Activated CD8-positive, alpha-beta T cell treated with anti-CD3 and anti-CD28 coated beads for 36 hours (primary cell): ENCODE data around the gene PEAK1. TPM values are rescaled to one million over a fixed set of nuclear protein-coding genes. Genes with fewer than 3 reads are reported as not detected.
A peak's percentile ranks its signal among the peaks of the same experiment; 100 is the strongest.

Experiments
- ATAC-seq: fragments of 200-7000 bp; cut with Tn5 transposase; one replicate; pipeline ENCODE4 v1.10.0; 2021; ENCODE audit warnings: mild to moderate bottlenecking, moderate library complexity
- CTCF ChIA-PET: fragments of 350-600 bp; sonication (Branson Sonifier 250); formaldehyde crosslinking; loops from one replicate; lab custom pipeline; 2021; ENCODE audit warnings: antibody characterized with exemption; lab: Charles Lee
- POLR2A ChIA-PET: fragments of 350-600 bp; sonication (Branson Sonifier 250); formaldehyde crosslinking; loops from one replicate; lab custom pipeline; 2021; ENCODE audit warnings: antibody characterized with exemption; lab: Charles Lee
- DNase-seq: peaks from one replicate; pipeline ENCODE4 v3.0.0-alpha.2; 2020
- H3K27ac Mint-ChIP-seq: one replicate; pipeline ENCODE4 v1.8.0; 2021; ENCODE audit warnings: mild to moderate bottlenecking, mixed read lengths
- H3K27me3 Mint-ChIP-seq: one replicate; pipeline ENCODE4 v1.8.0; 2021; ENCODE audit warnings: mixed read lengths
- H3K36me3 Mint-ChIP-seq: one replicate; pipeline ENCODE4 v1.8.0; 2021; ENCODE audit warnings: low read depth, mixed read lengths
- H3K4me1 Mint-ChIP-seq: one replicate; pipeline ENCODE4 v1.8.0; 2021; ENCODE audit warnings: low read depth, mixed read lengths
- H3K4me3 Mint-ChIP-seq: one replicate; pipeline ENCODE4 v1.8.0; 2021; ENCODE audit warnings: mild to moderate bottlenecking, moderate library complexity, mixed read lengths
- H3K9me3 Mint-ChIP-seq: one replicate; pipeline ENCODE4 v1.8.0; 2021; ENCODE audit warnings: mixed read lengths
- CTCF ChIP-seq: fragments of 200-600 bp; IDR thresholded peaks from one replicate; pipeline ENCODE4 v1.8.0; 2022; ENCODE audit warnings: antibody characterized with exemption, mild to moderate bottlenecking
- intact Hi-C: fragments of 100-400 bp; cut with micrococcal nuclease; formaldehyde crosslinking; loops from one replicate; pipeline ENCODE4 v1.10.0; 2022
- total RNA-seq, 2 experiments: library from RNA; stranded (reverse); gene quantifications; one replicate each; pipeline ENCODE4 v1.2.3, GENCODE V29; 2021

The PEAK1 gene
- total RNA-seq, 2 experiments from 2014 or later: 32.1 to 36.1 TPM

GRCh38 chr15:77461486-77461885, 41.6 kb upstream of the PEAK1 start:
- H3K9me3 Mint-ChIP-seq: no peaks in the 10 kb centered on the region
- POLR2A ChIA-PET: no interaction called here
- CTCF ChIA-PET: no interaction called here

GRCh38 chr15:77459031-77459430, 39.1 kb upstream of the PEAK1 start:
- TF ChIP-seq CTCF: no peak
- DNase-seq (no peak), ATAC-seq (no peak)
- Mint-ChIP-seq H3K4me3 (no peak overlapping the region), H3K4me1 (peaks cover 30% of the 10 kb centered on the region), H3K27ac (no peak overlapping the region), H3K9me3 (no peaks in the 10 kb centered on the region), H3K36me3 (peaks cover 14% of the 10 kb centered on the region), H3K27me3 (no peaks in the 10 kb centered on the region)
- POLR2A ChIA-PET: interaction anchor here (0.5 kb wide), 1 partner anchor 35 kb away, joined by 3 read pairs; no protein-coding TSS in a partner anchor
- intact Hi-C loops: no loop called here
- CTCF ChIA-PET: interaction anchor here (0.6 to 1.5 kb wide), 2 partner anchors 20 to 38 kb away, joined by 3 to 4 read pairs; no protein-coding TSS in a partner anchor

More at GRCh38 chr15:77461486-77461885, 41.6 kb upstream of the PEAK1 start:
- peaks cover 16% of the 10 kb centered on the region for H3K4me1 Mint-ChIP-seq
- ATAC-seq: no peak
- no peak overlapping the region for H3K4me3 Mint-ChIP-seq
- peaks cover 16% of the 10 kb centered on the region for H3K36me3 Mint-ChIP-seq
- H3K27me3 Mint-ChIP-seq: no peaks in the 10 kb centered on the region
- TF ChIP-seq CTCF: no peak
- H3K27ac Mint-ChIP-seq: no peak overlapping the region
- intact Hi-C loops: no loop called here
- no peak for DNase-seq

GRCh38 chr15:77457905-77458265, 38.0 kb upstream of the PEAK1 start:
- Mint-ChIP-seq H3K27ac (no peak overlapping the region), H3K9me3 (no peaks in the 10 kb centered on the region), H3K4me3 (no peak overlapping the region), H3K4me1 (peaks cover 30% of the 10 kb centered on the region), H3K36me3 (peaks cover 14% of the 10 kb centered on the region), H3K27me3 (no peaks in the 10 kb centered on the region)
- CTCF ChIA-PET: interaction anchor here (0.9 to 1.5 kb wide), 3 partner anchors 27 to 85 kb away, joined by 3 to 4 read pairs (median 4); no protein-coding TSS in a partner anchor
- intact Hi-C loops: no loop called here
- no peak for DNase-seq
- POLR2A ChIA-PET: no interaction called here
- TF ChIP-seq CTCF: no peak
- ATAC-seq: no peak

GRCh38 chr15:77457191-77457904, 37.4 kb upstream of the PEAK1 start:
- peaks cover 14% of the 10 kb centered on the region for H3K36me3 Mint-ChIP-seq
- H3K4me1 Mint-ChIP-seq: peaks cover 30% of the 10 kb centered on the region
- no peaks in the 10 kb centered on the region for H3K9me3 Mint-ChIP-seq
- no peaks in the 10 kb centered on the region for H3K27me3 Mint-ChIP-seq
- TF ChIP-seq CTCF: no peak
- no peak for DNase-seq
- H3K4me3 Mint-ChIP-seq: no peak overlapping the region
- CTCF ChIA-PET: interaction anchor here (0.9 kb wide), 1 partner anchor 26 kb away, joined by 3 read pairs; no protein-coding TSS in a partner anchor
- peak; percentile 37 for ATAC-seq
- intact Hi-C loops: no loop called here
- POLR2A ChIA-PET: no interaction called here
- H3K27ac Mint-ChIP-seq: peak overlapping the region; percentile 1

GRCh38 chr15:77456746-77457145, 36.8 kb upstream of the PEAK1 start:
- no peak overlapping the region for H3K4me3 Mint-ChIP-seq
- intact Hi-C loops: no loop called here
- ATAC-seq (no peak), DNase-seq (no peak)
- POLR2A ChIA-PET: interaction anchor here (0.8 kb wide), 1 partner anchor 36 kb away, joined by 3 read pairs; the partner anchor contains the start of gene HMG20A
- H3K36me3 Mint-ChIP-seq: peaks cover 17% of the 10 kb centered on the region
- TF ChIP-seq CTCF: no peak
- H3K27me3 Mint-ChIP-seq: no peaks in the 10 kb centered on the region
- H3K27ac Mint-ChIP-seq: no peak overlapping the region
- CTCF ChIA-PET: no interaction called here
- H3K9me3 Mint-ChIP-seq: no peaks in the 10 kb centered on the region
- H3K4me1 Mint-ChIP-seq: peaks cover 32% of the 10 kb centered on the region
